NCI-H1105 (cell line): Measurements from ENCODE around the gene SPRR2D.
"Not testable (repeated sequence)": the region's sequence is repeated elsewhere in the genome, so short reads cannot be mapped to it uniquely, and the experiment has no call there.

Experiments used
- DNase-seq: peaks from one replicate; lab custom pipeline; 2025; lab: John Stamatoyannopoulos, UW

The SPRR2D gene

DNA sequence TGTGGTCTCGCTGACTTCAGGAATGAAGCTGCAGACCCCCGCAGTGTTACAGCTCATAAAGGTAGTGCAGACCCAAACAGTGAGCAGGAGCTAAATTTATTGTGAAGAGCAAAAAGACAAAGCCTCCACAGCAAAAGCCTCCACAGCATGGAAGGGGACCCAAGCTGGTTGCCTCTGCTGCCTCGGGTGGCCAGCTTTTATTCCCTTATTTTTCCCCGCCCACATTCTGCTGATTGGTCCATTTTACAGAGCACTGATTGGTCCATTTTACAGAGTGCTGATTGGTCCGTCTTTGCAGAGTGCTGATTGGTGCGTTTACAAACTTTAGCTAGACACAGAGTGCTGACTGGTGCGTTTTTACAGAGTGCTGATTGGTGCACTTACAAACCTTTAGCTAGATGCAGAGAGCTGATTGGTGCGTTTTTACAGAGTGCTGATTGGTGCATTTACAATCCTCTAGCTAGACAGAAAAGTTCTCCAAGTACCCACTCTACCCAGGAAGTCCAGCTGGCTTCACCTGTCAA, 29.6 kb downstream of the SPRR2D start:
- DNase-seq = not testable (repeated sequence)

DNA sequence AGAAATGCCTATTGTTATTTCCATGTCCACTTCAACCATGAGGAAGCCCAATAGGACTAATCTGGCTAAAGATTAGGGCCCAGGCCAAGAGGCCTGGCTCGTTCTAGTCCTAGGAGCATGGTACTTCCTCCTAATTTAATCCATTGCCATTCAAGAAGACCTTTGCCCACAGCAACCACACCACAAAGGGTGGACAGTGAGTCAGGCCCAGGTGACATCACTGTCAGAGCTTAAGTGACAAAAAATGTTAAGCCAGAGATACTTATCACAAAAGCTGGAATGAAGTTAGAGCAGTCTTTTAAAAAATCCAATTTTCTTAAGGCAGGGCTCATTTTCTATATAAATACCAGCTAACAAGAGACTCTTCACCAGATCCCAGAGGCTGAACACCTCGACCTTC, 39.5 kb downstream of the SPRR2D start, which contains the start of gene SPRR3:
Gene SPRR3, plus strand, starts transcription at position 368 of the 400 bp plus-strand sequence. CDS start 1,272 bp downstream, outside the sequence.
- no peak for DNase-seq

DNA sequence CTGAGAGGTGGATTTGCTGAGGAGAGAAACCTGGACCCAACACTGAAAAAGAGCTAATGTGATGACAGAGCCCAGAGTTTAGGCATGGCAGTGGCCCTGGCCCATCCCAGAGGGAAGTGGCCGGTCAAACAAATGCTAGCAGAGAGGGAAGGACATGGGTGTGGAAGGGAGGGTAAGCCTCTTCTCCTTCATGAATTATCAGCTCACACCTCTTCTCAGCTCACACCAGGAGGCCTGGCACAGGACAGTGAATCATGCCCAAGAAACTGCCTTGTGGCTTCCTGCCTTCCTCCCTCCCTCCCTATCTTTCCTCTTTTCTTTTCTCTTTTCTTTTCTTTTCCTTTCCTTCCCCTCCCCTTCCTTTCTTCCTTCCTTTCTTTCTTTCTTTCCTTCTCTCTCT, 40.6 kb downstream of the SPRR2D start:
- DNase-seq = no peak

DNA sequence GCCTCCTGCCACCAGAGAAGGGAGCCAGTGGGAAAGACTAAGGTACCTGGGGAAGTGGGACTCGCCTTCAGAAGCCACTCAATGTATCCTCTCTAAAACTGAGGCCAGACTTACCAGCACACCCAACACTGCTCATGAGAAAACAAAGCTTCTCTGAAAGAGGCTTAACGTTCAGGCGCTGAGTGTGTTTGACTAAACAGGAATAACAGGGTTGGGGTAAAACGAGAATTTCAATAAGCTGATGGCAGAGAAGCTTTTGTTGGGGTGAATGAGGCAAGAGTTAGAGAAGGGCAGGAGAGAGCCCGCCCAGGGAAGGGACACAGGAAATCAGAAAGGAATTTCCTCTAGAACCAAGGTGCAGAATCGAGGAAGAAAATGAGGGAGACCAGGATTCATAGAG, 41.1 kb downstream of the SPRR2D start:
- DNase-seq = no peak

DNA sequence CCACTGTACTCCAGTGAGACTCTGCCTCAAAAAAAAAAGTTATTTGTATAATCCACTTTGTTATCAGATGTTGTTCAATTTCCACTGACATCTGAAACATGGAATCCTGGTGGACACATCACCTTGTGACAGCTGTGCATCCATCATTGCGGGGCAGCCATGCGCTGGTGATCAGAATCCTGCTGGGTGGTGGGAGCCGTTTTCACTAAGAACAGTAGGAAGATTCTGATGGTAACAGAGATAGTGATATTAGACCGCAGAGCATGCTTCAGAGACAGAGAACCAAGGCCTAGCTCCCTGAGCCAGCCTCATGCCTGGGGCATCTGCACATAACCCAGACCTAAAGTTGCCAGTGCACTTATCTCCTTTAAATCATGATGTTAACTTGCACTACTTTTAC, 42.4 kb downstream of the SPRR2D start:
- no peak for DNase-seq

DNA sequence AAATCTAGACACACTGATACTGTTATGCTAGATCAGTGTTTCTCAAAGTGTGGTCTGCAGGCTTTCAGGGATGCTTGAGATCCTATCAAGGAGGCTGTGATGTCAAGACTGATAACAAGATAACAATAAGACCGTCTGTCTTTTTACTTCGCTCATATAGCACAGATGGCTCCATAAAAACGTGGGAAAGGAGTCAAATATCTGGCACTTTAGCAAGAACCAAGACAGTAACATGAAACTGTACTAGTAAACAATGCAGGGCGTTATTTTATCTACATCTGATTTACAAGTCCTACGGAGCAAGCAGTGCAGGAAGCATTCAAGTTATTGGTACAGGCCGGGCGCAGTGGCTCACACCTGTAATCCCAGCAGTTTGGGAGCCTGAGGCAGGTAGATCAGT, 43.0 kb downstream of the SPRR2D start:
- no peak for DNase-seq

DNA sequence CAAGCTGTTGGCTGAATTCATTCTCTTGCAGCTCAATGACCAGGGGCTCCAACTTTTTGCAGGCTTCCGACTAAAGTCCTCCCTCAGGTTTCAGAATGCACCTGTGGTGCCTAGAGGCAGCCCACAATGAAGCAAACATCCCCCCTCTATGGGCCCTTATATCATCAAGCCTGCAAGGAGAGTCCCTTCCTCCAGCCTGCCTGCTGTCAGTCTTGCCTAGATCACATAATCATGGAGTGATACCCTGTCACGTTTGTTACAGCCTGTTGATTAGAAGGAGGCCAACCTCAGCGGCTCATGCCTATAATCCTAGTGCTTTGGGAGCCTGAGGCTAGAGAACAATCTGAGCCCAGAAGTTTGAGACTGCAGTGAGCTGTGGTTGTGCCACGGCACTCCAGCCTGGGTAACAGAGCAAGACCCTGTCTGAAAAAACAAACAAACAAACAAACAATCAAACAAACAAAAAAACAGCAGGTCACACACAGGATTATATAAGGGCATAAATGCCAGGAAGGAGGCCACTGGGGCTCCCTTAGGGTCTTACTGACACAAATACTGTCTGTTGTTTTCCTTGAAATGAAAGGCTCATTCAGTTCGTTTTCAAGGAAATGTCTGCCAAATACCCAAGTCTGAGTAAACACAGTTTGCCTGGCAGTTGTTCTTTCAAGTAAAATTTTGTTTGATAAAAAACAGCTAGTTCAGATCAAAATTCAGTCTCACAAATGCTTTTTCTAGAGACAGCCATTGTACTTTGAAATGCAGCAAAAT, 44.1 kb downstream of the SPRR2D start:
- DNase-seq = no peak

DNA sequence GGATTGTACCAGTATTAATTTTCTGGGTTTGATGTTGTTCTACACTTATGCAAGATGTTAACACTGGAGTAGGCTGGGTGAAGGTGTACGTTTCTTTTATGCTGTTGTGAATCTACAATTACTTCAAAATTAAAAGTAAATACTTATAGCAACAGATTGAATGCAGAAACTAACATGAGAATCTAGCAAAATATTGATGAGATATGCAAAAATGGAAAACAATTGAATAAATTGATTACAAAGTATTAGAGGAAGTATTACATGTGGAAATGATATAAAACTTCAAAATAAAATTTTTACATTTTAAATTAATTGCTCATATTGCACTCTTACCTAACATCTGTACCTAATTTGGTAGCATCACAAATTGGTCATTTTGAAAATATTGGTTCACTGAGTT, 45.1 kb downstream of the SPRR2D start:
- DNase-seq = no peak

DNA sequence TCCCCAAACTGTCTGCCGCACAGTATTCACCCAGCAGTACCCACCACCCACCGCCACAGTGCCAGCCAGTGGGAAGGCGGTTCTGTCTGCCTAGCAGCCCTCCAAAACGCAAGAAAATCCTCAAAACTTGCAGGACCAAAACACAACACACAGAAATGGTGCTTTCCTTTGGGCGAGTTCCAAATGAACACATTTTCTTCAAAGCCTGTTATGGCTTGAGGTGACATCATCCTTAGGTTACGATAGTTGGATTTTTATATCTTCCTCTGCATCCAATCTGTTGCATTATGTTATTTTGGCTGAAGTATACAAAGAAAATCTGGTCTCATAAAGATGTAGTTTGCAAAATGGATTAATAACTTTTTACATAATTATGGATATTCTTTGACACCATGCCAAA, 47.7 kb downstream of the SPRR2D start:
- DNase-seq = no peak
